ENCODE data around the gene ARSD.

Gene ARSD

DNA sequence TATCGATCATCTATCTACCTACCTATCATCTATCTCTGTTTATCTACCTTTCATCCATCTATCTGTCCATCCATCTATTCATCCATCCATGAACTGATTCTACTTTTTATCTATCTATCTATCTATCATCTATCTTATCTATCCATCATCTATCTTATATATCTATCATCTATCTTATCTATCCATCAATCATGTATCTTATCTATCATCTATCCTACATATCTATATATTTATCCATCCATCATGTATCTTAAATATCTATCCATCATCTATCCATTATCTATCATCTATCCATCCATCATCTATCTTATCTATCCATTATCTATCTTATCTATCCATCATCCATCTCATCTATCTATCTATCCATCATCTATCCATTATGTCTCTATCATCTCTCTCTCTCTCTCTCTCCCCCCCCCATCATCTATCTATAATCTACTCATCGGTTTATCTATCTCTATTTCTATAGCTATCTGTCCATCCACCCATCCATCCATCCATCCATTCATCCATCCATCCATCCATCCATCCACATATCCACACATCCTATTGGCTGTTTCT lies 20.9 kb downstream of the ARSD start:
- H3K9me2 ChIP-seq (ENCODE audit: low read depth, low read length), result no peaks in the 10 kb centered on the region
- H3K4me3 ChIP-seq (ENCODE audit: low read depth, low read length, poor library complexity, severe bottlenecking), result no peak overlapping the region
- H3K4me1 ChIP-seq (ENCODE audit: insufficient read depth, low read length, severe bottlenecking), result no peaks in the 10 kb centered on the region
- H3K9me3 ChIP-seq (ENCODE audit: low read length), result no peaks in the 10 kb centered on the region
- no peak overlapping the region for H3K27ac ChIP-seq (ENCODE audit: low read depth, low read length, poor library complexity, severe bottlenecking)
- no peaks in the 10 kb centered on the region for H4K20me1 ChIP-seq (ENCODE audit: insufficient read depth, low read length)
- H3K36me3 ChIP-seq (ENCODE audit: insufficient read depth, low read length), result no peaks in the 10 kb centered on the region
- no peaks in the 10 kb centered on the region for H3K27me3 ChIP-seq (ENCODE audit: insufficient read depth, low read length)
- H3K4me2 ChIP-seq (ENCODE audit: low read length), result no peak overlapping the region
- H2AFZ ChIP-seq (ENCODE audit: low read length), result no peak overlapping the region
- TF ChIP-seq EZH2 (IDR thresholded peaks at IDR 0.05; ENCODE audit: borderline replicate concordance, low read length), result no peak
- TF ChIP-seq, protein P1, sequence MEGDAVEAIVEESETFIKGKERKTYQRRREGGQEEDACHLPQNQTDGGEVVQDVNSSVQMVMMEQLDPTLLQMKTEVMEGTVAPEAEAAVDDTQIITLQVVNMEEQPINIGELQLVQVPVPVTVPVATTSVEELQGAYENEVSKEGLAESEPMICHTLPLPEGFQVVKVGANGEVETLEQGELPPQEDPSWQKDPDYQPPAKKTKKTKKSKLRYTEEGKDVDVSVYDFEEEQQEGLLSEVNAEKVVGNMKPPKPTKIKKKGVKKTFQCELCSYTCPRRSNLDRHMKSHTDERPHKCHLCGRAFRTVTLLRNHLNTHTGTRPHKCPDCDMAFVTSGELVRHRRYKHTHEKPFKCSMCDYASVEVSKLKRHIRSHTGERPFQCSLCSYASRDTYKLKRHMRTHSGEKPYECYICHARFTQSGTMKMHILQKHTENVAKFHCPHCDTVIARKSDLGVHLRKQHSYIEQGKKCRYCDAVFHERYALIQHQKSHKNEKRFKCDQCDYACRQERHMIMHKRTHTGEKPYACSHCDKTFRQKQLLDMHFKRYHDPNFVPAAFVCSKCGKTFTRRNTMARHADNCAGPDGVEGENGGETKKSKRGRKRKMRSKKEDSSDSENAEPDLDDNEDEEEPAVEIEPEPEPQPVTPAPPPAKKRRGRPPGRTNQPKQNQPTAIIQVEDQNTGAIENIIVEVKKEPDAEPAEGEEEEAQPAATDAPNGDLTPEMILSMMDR (IDR thresholded peaks at IDR 0.05; ENCODE audit: low read length), result no peak
- H3K79me2 ChIP-seq (ENCODE audit: insufficient read depth, low read length), result no peaks in the 10 kb centered on the region
- no peak overlapping the region for H3K9ac ChIP-seq (ENCODE audit: low read length)
- no peaks in the 10 kb centered on the region for H3F3A ChIP-seq (ENCODE audit: insufficient read depth, low read length)

- no peaks in the 10 kb centered on the region for H4K20me1 ChIP-seq (ENCODE audit: insufficient read depth, low read length)
- H3K4me2 ChIP-seq (ENCODE audit: low read length), result no peak overlapping the region
- no peaks in the 10 kb centered on the region for H3K4me1 ChIP-seq (ENCODE audit: insufficient read depth, low read length, severe bottlenecking)
- no peaks in the 10 kb centered on the region for H3K36me3 ChIP-seq (ENCODE audit: insufficient read depth, low read length)
- H3K4me3 ChIP-seq (ENCODE audit: low read depth, low read length, poor library complexity, severe bottlenecking), result no peak overlapping the region
- H3F3A ChIP-seq (ENCODE audit: insufficient read depth, low read length), result no peaks in the 10 kb centered on the region
- no peaks in the 10 kb centered on the region for H3K27me3 ChIP-seq (ENCODE audit: insufficient read depth, low read length)
- H2AFZ ChIP-seq (ENCODE audit: low read length), result no peak overlapping the region
- H3K9me2 ChIP-seq (ENCODE audit: low read depth, low read length), result no peaks in the 10 kb centered on the region
- TF ChIP-seq, protein P1 (IDR thresholded peaks at IDR 0.05; ENCODE audit: low read length), result no peak
- TF ChIP-seq EZH2 (IDR thresholded peaks at IDR 0.05; ENCODE audit: borderline replicate concordance, low read length), result no peak
- H3K9me3 ChIP-seq (ENCODE audit: low read length), result no peaks in the 10 kb centered on the region
- H3K79me2 ChIP-seq (ENCODE audit: insufficient read depth, low read length), result no peaks in the 10 kb centered on the region
- no peak overlapping the region for H3K9ac ChIP-seq (ENCODE audit: low read length)
- no peak overlapping the region for H3K27ac ChIP-seq (ENCODE audit: low read depth, low read length, poor library complexity, severe bottlenecking)
Measured at GRCh38 chrX:2907295-2907694, 21.8 kb downstream of the ARSD start.

DNA sequence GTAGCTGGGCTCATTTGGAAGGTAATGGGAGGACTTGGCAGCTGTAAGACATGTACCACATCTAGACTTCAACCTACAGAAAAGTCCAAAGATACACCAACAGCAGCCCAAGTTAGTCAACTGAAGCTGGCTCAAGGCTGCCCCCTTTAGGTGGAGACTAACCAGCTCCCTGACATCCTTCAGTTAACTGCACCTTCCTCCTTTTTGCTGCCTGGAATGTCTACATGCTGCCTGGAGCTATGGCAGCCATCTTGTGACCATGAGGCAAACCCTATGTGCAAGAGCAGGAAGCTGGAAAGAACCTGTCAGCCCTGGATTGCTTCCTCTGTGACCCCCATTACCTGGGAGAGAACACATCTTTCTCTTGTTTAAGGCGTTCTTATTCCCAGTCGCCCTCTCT lies 25.8 kb downstream of the ARSD start:
- no peak overlapping the region for H2AFZ ChIP-seq (ENCODE audit: low read length)
- no peaks in the 10 kb centered on the region for H3K36me3 ChIP-seq (ENCODE audit: insufficient read depth, low read length)
- no peaks in the 10 kb centered on the region for H3K27me3 ChIP-seq (ENCODE audit: insufficient read depth, low read length)
- H3K9me3 ChIP-seq (ENCODE audit: low read length), result no peaks in the 10 kb centered on the region
- TF ChIP-seq, protein P1 (IDR thresholded peaks at IDR 0.05; ENCODE audit: low read length), result no peak
- no peak for TF ChIP-seq EZH2 (IDR thresholded peaks at IDR 0.05; ENCODE audit: borderline replicate concordance, low read length)
- no peaks in the 10 kb centered on the region for H3K9me2 ChIP-seq (ENCODE audit: low read depth, low read length)
- H3K4me2 ChIP-seq (ENCODE audit: low read length), result no peak overlapping the region
- H3K4me3 ChIP-seq (ENCODE audit: low read depth, low read length, poor library complexity, severe bottlenecking), result no peak overlapping the region
- H3F3A ChIP-seq (ENCODE audit: insufficient read depth, low read length), result no peaks in the 10 kb centered on the region
- H3K27ac ChIP-seq (ENCODE audit: low read depth, low read length, poor library complexity, severe bottlenecking), result no peak overlapping the region
- H3K9ac ChIP-seq (ENCODE audit: low read length), result no peak overlapping the region
- H4K20me1 ChIP-seq (ENCODE audit: insufficient read depth, low read length), result no peaks in the 10 kb centered on the region
- H3K4me1 ChIP-seq (ENCODE audit: insufficient read depth, low read length, severe bottlenecking), result no peaks in the 10 kb centered on the region
- no peaks in the 10 kb centered on the region for H3K79me2 ChIP-seq (ENCODE audit: insufficient read depth, low read length)
